ENCODE measurements around the gene IVNS1ABP.
"Not testable (repeated sequence)": the region's sequence is repeated elsewhere in the genome, so short reads cannot be mapped to it uniquely, and the experiment has no call there.

Gene IVNS1ABP

GRCh38 chr1:185328255-185328654 lies 11.2 kb upstream of the IVNS1ABP start:
- no peak for DNase-seq

GRCh38 chr1:185325413-185325812 lies 8.4 kb upstream of the IVNS1ABP start:
- no peak for DNase-seq

- no peak for DNase-seq
These were observed 7.1 kb upstream of the IVNS1ABP start for GRCh38 chr1:185324118-185324517.

GRCh38 chr1:185322636-185323035 lies 5.6 kb upstream of the IVNS1ABP start:
- no peak for DNase-seq

GRCh38 chr1:185321653-185322221 lies 4.7 kb upstream of the IVNS1ABP start:
- not testable (repeated sequence) for DNase-seq

GRCh38 chr1:185321104-185321503 lies 4.1 kb upstream of the IVNS1ABP start:
- not testable (repeated sequence) for DNase-seq

- DNase-seq = no peak
These were observed 2.1 kb upstream of the IVNS1ABP start for GRCh38 chr1:185319139-185319475.

GRCh38 chr1:185318431-185319138 lies 1.5 kb upstream of the IVNS1ABP start:
- no peak for DNase-seq

GRCh38 chr1:185317886-185318310 lies 855 bp upstream of the IVNS1ABP start:
- DNase-seq = peak; percentile 73

GRCh38 chr1:185316163-185317033 lies 645 bp downstream of the IVNS1ABP start:
- peak; percentile 94 for DNase-seq

GRCh38 chr1:185315445-185316071 lies 1.5 kb downstream of the IVNS1ABP start:
- DNase-seq = no peak

GRCh38 chr1:185314411-185314810 lies 2.6 kb downstream of the IVNS1ABP start:
- no peak for DNase-seq

GRCh38 chr1:185312361-185313138 lies 4.5 kb downstream of the IVNS1ABP start:
- no peak for DNase-seq

GRCh38 chr1:185311589-185312225 lies 5.3 kb downstream of the IVNS1ABP start:
- no peak for DNase-seq

- DNase-seq = no peak
These were observed 7.5 kb downstream of the IVNS1ABP start for GRCh38 chr1:185309566-185309965.

GRCh38 chr1:185308126-185308525 lies 8.9 kb downstream of the IVNS1ABP start:
- DNase-seq = no peak

GRCh38 chr1:185305419-185305818 lies 11.6 kb downstream of the IVNS1ABP start:
- DNase-seq = no peak

- no peak for DNase-seq
These were observed 16.9 kb downstream of the IVNS1ABP start for GRCh38 chr1:185300152-185300551.

- DNase-seq = no peak
These were observed 19.1 kb downstream of the IVNS1ABP start for GRCh38 chr1:185297982-185298381.

GRCh38 chr1:185295091-185295490 lies 22.0 kb downstream of the IVNS1ABP start:
- DNase-seq = no peak

- no peak for DNase-seq
These were observed 23.0 kb downstream of the IVNS1ABP start for GRCh38 chr1:185293967-185294542.

GRCh38 chr1:185292237-185292636 lies 24.8 kb downstream of the IVNS1ABP start:
- DNase-seq = no peak

Measured in stimulated activated CD4-positive, alpha-beta T cell treated with anti-CD3 and anti-CD28 coated beads, Interleukin-4, amount 100 ng/mL, for 24 hours (primary cell).